IPS-11a (cell line): ENCODE results near the gene TNPO3.
"Not testable (repeated sequence)": the region's sequence is repeated elsewhere in the genome, so short reads cannot be mapped to it uniquely, and the experiment has no call there.

Source experiments
- H3K4me3 ChIP-seq: one replicate; pipeline ENCODE4 v1.5.1; 2013; ENCODE audit warnings: low read depth, low read length, control low read depth

The TNPO3 gene

GRCh38 chr7:129072479-129073011, 17.6 kb upstream of the TNPO3 start:
- H3K4me3 ChIP-seq = no peak overlapping the region

GRCh38 chr7:129069021-129069420, 14.1 kb upstream of the TNPO3 start:
- H3K4me3 ChIP-seq = no peak overlapping the region

- no peak overlapping the region for H3K4me3 ChIP-seq
Measured at GRCh38 chr7:129067943-129068548, 13.1 kb upstream of the TNPO3 start.

GRCh38 chr7:129067132-129067561, 12.2 kb upstream of the TNPO3 start:
- H3K4me3 ChIP-seq = not testable (repeated sequence)

- H3K4me3 ChIP-seq = no peak overlapping the region
Measured at GRCh38 chr7:129066290-129067131, 11.6 kb upstream of the TNPO3 start.

GRCh38 chr7:129055861-129056464, 1.1 kb upstream of the TNPO3 start:
- peak overlapping the region; percentile 89 for H3K4me3 ChIP-seq

GRCh38 chr7:129055294-129055816, 444 bp upstream of the TNPO3 start:
- peak overlapping the region; percentile 89 for H3K4me3 ChIP-seq

- H3K4me3 ChIP-seq = peak overlapping the region; percentile 89
Measured at GRCh38 chr7:129053938-129054437, 923 bp downstream of the TNPO3 start.

- H3K4me3 ChIP-seq = no peak overlapping the region
Measured at GRCh38 chr7:129052441-129052840, 2.5 kb downstream of the TNPO3 start.

- H3K4me3 ChIP-seq = not testable (repeated sequence)
Measured at GRCh38 chr7:129051459-129051858, 3.5 kb downstream of the TNPO3 start.

- H3K4me3 ChIP-seq = no peak overlapping the region
Measured at GRCh38 chr7:129047761-129048160, 7.2 kb downstream of the TNPO3 start.

- H3K4me3 ChIP-seq = no peak overlapping the region
Measured at GRCh38 chr7:129045682-129046081, 9.2 kb downstream of the TNPO3 start.

- no peak overlapping the region for H3K4me3 ChIP-seq
Measured at GRCh38 chr7:129043012-129043411, 11.9 kb downstream of the TNPO3 start.

- H3K4me3 ChIP-seq = no peak overlapping the region
Measured at GRCh38 chr7:129041142-129042085, 13.5 kb downstream of the TNPO3 start.

GRCh38 chr7:129038468-129038867, 16.4 kb downstream of the TNPO3 start:
- not testable (repeated sequence) for H3K4me3 ChIP-seq

GRCh38 chr7:129037585-129037984, 17.3 kb downstream of the TNPO3 start:
- H3K4me3 ChIP-seq = no peak overlapping the region

- H3K4me3 ChIP-seq = no peak overlapping the region
Measured at GRCh38 chr7:129032017-129032416, 22.9 kb downstream of the TNPO3 start.

GRCh38 chr7:129030440-129030839, 24.5 kb downstream of the TNPO3 start:
- H3K4me3 ChIP-seq = no peak overlapping the region

- no peak overlapping the region for H3K4me3 ChIP-seq
Measured at GRCh38 chr7:129024125-129024524, 30.8 kb downstream of the TNPO3 start.

GRCh38 chr7:129021656-129022055, 33.3 kb downstream of the TNPO3 start:
- H3K4me3 ChIP-seq = no peak overlapping the region
